ENCODE measurements around the gene FGF21.

FGF21 gene

GRCh38 chr19:48719263-48720171 is 35.8 kb upstream of the FGF21 start, which contains the start of gene MAMSTR:
Gene MAMSTR, minus strand, starts transcription at chr19:48719725. Its CDS starts 694 bp downstream, at chr19:48719031.
- TF ChIP-seq REST (IDR thresholded peaks at IDR 0.05; ENCODE audit: insufficient read depth in 1 of 2, low read depth in 2 of 2, low read length in 2 of 2) (no peak), FOXP2 (optimal IDR thresholded peaks at IDR 0.05; ENCODE audit: borderline replicate concordance, extremely low read depth, extremely low read length, insufficient read depth) (no peak), TAF1 (IDR thresholded peaks at IDR 0.05; ENCODE audit: borderline replicate concordance, insufficient read depth, low read length) (no peak), POLR2AphosphoS5 (IDR thresholded peaks at IDR 0.05; ENCODE audit: low read depth, low read length) (no peak), SIN3A (IDR thresholded peaks at IDR 0.05; ENCODE audit: borderline replicate concordance, insufficient read depth, low read length) (no peak)

- no peak for TF ChIP-seq REST (IDR thresholded peaks at IDR 0.05; ENCODE audit: insufficient read depth in 1 of 2, low read depth in 2 of 2, low read length in 2 of 2)
- TF ChIP-seq FOXP2 (optimal IDR thresholded peaks at IDR 0.05; ENCODE audit: borderline replicate concordance, extremely low read depth, extremely low read length, insufficient read depth): no peak
- TF ChIP-seq SIN3A (IDR thresholded peaks at IDR 0.05; ENCODE audit: borderline replicate concordance, insufficient read depth, low read length): no peak
- TF ChIP-seq TAF1 (IDR thresholded peaks at IDR 0.05; ENCODE audit: borderline replicate concordance, insufficient read depth, low read length): no peak
- TF ChIP-seq POLR2AphosphoS5 (IDR thresholded peaks at IDR 0.05; ENCODE audit: low read depth, low read length): no peak
Measured at GRCh38 chr19:48720251-48720612, 35.1 kb upstream of the FGF21 start.

- peak in 1 of 2 experiments; percentile 36; a peak in 1 of 4 replicates for TF ChIP-seq REST (IDR thresholded peaks at IDR 0.05; ENCODE audit: insufficient read depth in 1 of 2, low read depth in 2 of 2, low read length in 2 of 2)
- 0 out of 2 replicates have a peak, but pooled peaks have one; percentile 50 for TF ChIP-seq SIN3A (IDR thresholded peaks at IDR 0.05; ENCODE audit: borderline replicate concordance, insufficient read depth, low read length)
- peak; percentile 21 for TF ChIP-seq FOXP2 (optimal IDR thresholded peaks at IDR 0.05; ENCODE audit: borderline replicate concordance, extremely low read depth, extremely low read length, insufficient read depth)
- TF ChIP-seq POLR2AphosphoS5 (IDR thresholded peaks at IDR 0.05; ENCODE audit: low read depth, low read length): peak; percentile 50; the same call in 1 of the 2 replicates
- peak; percentile 28; the same call in 1 of the 2 replicates for TF ChIP-seq TAF1 (IDR thresholded peaks at IDR 0.05; ENCODE audit: borderline replicate concordance, insufficient read depth, low read length)
Measured at GRCh38 chr19:48720613-48721296, 34.6 kb upstream of the FGF21 start.

GRCh38 chr19:48722196-48722708 is 33.1 kb upstream of the FGF21 start:
- TF ChIP-seq FOXP2 (optimal IDR thresholded peaks at IDR 0.05; ENCODE audit: borderline replicate concordance, extremely low read depth, extremely low read length, insufficient read depth): no peak
- no peak for TF ChIP-seq TAF1 (IDR thresholded peaks at IDR 0.05; ENCODE audit: borderline replicate concordance, insufficient read depth, low read length)
- TF ChIP-seq SIN3A (IDR thresholded peaks at IDR 0.05; ENCODE audit: borderline replicate concordance, insufficient read depth, low read length): no peak
- TF ChIP-seq POLR2AphosphoS5 (IDR thresholded peaks at IDR 0.05; ENCODE audit: low read depth, low read length): no peak
